K562 (cell line): ENCODE results near the gene CYSRT1. TPM values are rescaled to one million over a fixed set of nuclear protein-coding genes. Genes with fewer than 3 reads are reported as not detected.

Experiments used
- BCL6 ChIP-seq: fragments of 250-450 bp; sonication (Bioruptor Pico); IDR thresholded peaks from 2 replicates; pipeline ENCODE4 v1.4.0; 2020
- CBX2 ChIP-seq: fragments of 200-600 bp; sonication (generic); IDR thresholded peaks from one replicate; pipeline ENCODE4 v1.6.1; 2012; ENCODE audit warnings: mild to moderate bottlenecking, low read length, inconsistent platforms; ENCODE audit not compliant: insufficient read depth, poor library complexity, severe bottlenecking
- CC2D1A ChIP-seq: fragments of 450-650 bp; IDR thresholded peaks from 2 replicates; pipeline ENCODE4 v1.6.1; 2017; ENCODE audit warnings: mild to moderate bottlenecking
- HDAC6 ChIP-seq: IDR thresholded peaks from 2 replicates; pipeline ENCODE4 v1.6.1; 2012; ENCODE audit warnings: low read depth, mild to moderate bottlenecking, control low read depth, inconsistent platforms, low read length, moderate library complexity
- RFX1 ChIP-seq: fragments of 450-650 bp; IDR thresholded peaks from 2 replicates; pipeline ENCODE4 v1.6.1; 2016; ENCODE audit warnings: mild to moderate bottlenecking, moderate library complexity
- SAP30 ChIP-seq: fragments of 200-600 bp; sonication (generic); IDR thresholded peaks from 2 replicates; pipeline ENCODE4 v1.6.1; 2012; ENCODE audit warnings: borderline replicate concordance, low read depth, mild to moderate bottlenecking, moderate library complexity, low read length, control low read depth, inconsistent platforms; ENCODE audit not compliant: insufficient read depth, poor library complexity, severe bottlenecking
- ZNF23 ChIP-seq: fragments of 250-450 bp; sonication (Bioruptor Pico); IDR thresholded peaks from 2 replicates; pipeline ENCODE4 v1.4.0; 2020; ENCODE audit warnings: mild to moderate bottlenecking
- ZNF232 ChIP-seq: sonication (generic); formaldehyde crosslinking; IDR thresholded peaks from 2 replicates; pipeline ENCODE4 v1.8.0; 2022; ENCODE audit warnings: mild to moderate bottlenecking, missing genetic modification reagents
- ZNF57 ChIP-seq: fragments of 450-650 bp; formaldehyde crosslinking; IDR thresholded peaks from 2 replicates; pipeline ENCODE4 v1.4.0; 2020; ENCODE audit warnings: mild to moderate bottlenecking, moderate library complexity
- ZNF76 ChIP-seq: fragments of 250-450 bp; sonication (Bioruptor Pico); IDR thresholded peaks from 2 replicates; pipeline ENCODE4 v1.4.0; 2020; ENCODE audit warnings: mild to moderate bottlenecking, moderate library complexity, borderline replicate concordance
- polyA plus RNA-seq, 8 experiments: library from polyadenylated mRNA; depleted of rRNA in 4 of 8; stranded (reverse) in 5 of 8; unstranded in 3 of 8; fragments of >200 nt; fragmentation: Nextera tagmentation in 2 of 8; fragmentation: Illumina TruSeq in 1 of 8; extraction: Ambion mirVana in 2 of 8; extraction: Trizol in 1 of 8; gene quantifications; 2 replicates each; pipeline versions ENCODE4 v1.2.1 to v1.2.3, GENCODE V29; 2011 to 2014; ENCODE audit warnings: inconsistent platforms in 1 of 8, missing spikeins in 1 of 8
- total RNA-seq, 7 experiments: library from RNA; depleted of rRNA in 6 of 7; stranded (reverse); fragments of >200 nt in 6 of 7; fragmentation: Illumina TruSeq in 2 of 7; extraction: Trizol in 2 of 7; gene quantifications; 2 replicates each; pipeline versions ENCODE4 v1.2.1 to v1.2.3, GENCODE V29; 2011 to 2021; ENCODE audit warnings: low replicate concordance in 1 of 7
- TF ChIP-seq, protein P1 (sequence below): fragments of 200-800 bp; sonication (Bioruptor generic); IDR thresholded peaks from 2 replicates; pipeline ENCODE4 v1.6.1; 2016; ENCODE audit warnings: missing genetic modification characterization, missing compliant biosample characterization
- TF ChIP-seq, protein P2 (sequence below): sonication (generic); formaldehyde crosslinking; IDR thresholded peaks from 2 replicates; pipeline ENCODE4 v1.8.0; 2023; ENCODE audit warnings: missing genetic modification reagents, mild to moderate bottlenecking, borderline replicate concordance
- TF ChIP-seq, protein P3 (sequence below): fragments of 450-650 bp; IDR thresholded peaks from 2 replicates; pipeline ENCODE4 v1.6.1; 2018; ENCODE audit warnings: mild to moderate bottlenecking, low read depth; ENCODE audit not compliant: partially characterized antibody
- TF ChIP-seq, protein P4 (sequence below): fragments of 250-450 bp; sonication (Bioruptor Pico); IDR thresholded peaks from 2 replicates; pipeline ENCODE4 v1.8.0; 2021; ENCODE audit warnings: moderate library complexity, mild to moderate bottlenecking, inconsistent platforms

CYSRT1 gene
- total and polyA plus RNA-seq, 9 of the 15 experiments (the other 6 are each of a cell fraction or from before 2014, with no cell fraction given), result 0.04 to 1.4 (median 0.42) TPM; not detected in 3

DNA sequence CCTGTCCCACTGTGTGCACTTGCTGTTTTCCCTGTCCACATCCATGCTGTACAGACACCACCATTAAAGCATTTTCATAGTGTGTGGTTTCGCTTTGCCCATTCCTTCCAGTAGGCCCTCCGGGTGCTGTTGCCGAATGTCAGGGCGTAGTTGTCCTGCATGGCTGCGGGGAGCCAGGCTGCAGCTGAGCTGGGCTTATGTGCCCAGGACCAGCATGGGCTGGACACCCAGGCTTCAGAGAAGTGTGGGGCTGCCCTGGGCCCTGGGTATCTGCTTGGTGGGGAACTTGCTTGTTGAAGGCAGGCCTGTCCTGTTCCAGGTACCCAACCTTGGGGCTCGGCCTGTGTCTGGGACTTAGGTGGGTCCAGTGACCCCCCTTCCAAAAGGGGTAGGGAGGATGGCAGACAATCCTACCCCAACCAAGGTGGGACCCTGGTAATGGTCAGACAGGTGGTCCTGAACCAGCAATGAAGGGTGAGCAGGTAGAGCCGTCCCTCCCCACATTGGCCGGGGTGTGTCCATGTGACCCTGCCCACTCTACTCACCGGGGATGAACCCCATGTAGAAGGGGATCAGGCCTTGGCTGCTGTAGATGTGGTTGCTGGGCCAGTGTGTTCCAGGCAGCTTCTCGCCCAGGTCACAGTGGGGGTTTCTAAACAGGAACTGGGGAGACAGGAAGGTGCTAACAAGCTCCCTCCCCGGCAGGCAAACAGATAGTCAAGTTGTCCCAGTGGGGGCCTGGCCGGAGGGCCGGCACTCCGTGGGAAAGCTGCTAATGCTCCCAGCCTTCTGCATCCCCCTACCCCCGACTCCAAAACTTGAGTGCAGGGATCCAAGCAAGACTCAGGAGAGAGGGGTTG, 18.9 kb downstream of the CYSRT1 start (continued):
- TF ChIP-seq HDAC6 (no peak), ZNF232 (CRISPR knock-in tag) (no peak), ZNF76 (CRISPR knock-in tag) (no peak), CBX2 (no peak), RFX1 (no peak), SAP30 (no peak), BCL6 (CRISPR knock-in tag) (no peak), ZNF57 (CRISPR knock-in tag) (no peak), ZNF23 (no peak), CC2D1A (no peak)
- TF ChIP-seq, protein P1, sequence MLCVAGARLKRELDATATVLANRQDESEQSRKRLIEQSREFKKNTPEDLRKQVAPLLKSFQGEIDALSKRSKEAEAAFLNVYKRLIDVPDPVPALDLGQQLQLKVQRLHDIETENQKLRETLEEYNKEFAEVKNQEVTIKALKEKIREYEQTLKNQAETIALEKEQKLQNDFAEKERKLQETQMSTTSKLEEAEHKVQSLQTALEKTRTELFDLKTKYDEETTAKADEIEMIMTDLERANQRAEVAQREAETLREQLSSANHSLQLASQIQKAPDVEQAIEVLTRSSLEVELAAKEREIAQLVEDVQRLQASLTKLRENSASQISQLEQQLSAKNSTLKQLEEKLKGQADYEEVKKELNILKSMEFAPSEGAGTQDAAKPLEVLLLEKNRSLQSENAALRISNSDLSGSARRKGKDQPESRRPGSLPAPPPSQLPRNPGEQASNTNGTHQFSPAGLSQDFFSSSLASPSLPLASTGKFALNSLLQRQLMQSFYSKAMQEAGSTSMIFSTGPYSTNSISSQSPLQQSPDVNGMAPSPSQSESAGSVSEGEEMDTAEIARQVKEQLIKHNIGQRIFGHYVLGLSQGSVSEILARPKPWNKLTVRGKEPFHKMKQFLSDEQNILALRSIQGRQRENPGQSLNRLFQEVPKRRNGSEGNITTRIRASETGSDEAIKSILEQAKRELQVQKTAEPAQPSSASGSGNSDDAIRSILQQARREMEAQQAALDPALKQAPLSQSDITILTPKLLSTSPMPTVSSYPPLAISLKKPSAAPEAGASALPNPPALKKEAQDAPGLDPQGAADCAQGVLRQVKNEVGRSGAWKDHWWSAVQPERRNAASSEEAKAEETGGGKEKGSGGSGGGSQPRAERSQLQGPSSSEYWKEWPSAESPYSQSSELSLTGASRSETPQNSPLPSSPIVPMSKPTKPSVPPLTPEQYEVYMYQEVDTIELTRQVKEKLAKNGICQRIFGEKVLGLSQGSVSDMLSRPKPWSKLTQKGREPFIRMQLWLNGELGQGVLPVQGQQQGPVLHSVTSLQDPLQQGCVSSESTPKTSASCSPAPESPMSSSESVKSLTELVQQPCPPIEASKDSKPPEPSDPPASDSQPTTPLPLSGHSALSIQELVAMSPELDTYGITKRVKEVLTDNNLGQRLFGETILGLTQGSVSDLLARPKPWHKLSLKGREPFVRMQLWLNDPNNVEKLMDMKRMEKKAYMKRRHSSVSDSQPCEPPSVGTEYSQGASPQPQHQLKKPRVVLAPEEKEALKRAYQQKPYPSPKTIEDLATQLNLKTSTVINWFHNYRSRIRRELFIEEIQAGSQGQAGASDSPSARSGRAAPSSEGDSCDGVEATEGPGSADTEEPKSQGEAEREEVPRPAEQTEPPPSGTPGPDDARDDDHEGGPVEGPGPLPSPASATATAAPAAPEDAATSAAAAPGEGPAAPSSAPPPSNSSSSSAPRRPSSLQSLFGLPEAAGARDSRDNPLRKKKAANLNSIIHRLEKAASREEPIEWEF (CRISPR knock-in tag), result no peak
- TF ChIP-seq, protein P2, sequence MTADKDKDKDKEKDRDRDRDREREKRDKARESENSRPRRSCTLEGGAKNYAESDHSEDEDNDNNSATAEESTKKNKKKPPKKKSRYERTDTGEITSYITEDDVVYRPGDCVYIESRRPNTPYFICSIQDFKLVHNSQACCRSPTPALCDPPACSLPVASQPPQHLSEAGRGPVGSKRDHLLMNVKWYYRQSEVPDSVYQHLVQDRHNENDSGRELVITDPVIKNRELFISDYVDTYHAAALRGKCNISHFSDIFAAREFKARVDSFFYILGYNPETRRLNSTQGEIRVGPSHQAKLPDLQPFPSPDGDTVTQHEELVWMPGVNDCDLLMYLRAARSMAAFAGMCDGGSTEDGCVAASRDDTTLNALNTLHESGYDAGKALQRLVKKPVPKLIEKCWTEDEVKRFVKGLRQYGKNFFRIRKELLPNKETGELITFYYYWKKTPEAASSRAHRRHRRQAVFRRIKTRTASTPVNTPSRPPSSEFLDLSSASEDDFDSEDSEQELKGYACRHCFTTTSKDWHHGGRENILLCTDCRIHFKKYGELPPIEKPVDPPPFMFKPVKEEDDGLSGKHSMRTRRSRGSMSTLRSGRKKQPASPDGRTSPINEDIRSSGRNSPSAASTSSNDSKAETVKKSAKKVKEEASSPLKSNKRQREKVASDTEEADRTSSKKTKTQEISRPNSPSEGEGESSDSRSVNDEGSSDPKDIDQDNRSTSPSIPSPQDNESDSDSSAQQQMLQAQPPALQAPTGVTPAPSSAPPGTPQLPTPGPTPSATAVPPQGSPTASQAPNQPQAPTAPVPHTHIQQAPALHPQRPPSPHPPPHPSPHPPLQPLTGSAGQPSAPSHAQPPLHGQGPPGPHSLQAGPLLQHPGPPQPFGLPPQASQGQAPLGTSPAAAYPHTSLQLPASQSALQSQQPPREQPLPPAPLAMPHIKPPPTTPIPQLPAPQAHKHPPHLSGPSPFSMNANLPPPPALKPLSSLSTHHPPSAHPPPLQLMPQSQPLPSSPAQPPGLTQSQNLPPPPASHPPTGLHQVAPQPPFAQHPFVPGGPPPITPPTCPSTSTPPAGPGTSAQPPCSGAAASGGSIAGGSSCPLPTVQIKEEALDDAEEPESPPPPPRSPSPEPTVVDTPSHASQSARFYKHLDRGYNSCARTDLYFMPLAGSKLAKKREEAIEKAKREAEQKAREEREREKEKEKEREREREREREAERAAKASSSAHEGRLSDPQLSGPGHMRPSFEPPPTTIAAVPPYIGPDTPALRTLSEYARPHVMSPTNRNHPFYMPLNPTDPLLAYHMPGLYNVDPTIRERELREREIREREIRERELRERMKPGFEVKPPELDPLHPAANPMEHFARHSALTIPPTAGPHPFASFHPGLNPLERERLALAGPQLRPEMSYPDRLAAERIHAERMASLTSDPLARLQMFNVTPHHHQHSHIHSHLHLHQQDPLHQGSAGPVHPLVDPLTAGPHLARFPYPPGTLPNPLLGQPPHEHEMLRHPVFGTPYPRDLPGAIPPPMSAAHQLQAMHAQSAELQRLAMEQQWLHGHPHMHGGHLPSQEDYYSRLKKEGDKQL (CRISPR knock-in tag), result no peak
- TF ChIP-seq, protein P3, sequence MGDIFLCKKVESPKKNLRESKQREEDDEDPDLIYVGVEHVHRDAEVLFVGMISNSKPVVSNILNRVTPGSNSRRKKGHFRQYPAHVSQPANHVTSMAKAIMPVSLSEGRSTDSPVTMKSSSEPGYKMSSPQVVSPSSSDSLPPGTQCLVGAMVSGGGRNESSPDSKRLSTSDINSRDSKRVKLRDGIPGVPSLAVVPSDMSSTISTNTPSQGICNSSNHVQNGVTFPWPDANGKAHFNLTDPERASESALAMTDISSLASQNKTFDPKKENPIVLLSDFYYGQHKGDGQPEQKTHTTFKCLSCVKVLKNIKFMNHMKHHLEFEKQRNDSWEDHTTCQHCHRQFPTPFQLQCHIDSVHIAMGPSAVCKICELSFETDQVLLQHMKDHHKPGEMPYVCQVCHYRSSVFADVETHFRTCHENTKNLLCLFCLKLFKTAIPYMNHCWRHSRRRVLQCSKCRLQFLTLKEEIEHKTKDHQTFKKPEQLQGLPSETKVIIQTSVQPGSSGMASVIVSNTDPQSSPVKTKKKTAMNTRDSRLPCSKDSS, result no peak
- TF ChIP-seq, protein P4, sequence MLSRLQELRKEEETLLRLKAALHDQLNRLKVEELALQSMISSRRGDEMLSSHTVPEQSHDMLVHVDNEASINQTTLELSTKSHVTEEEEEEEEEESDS (CRISPR knock-in tag), result no peak
